GM18861 (cell line): ENCODE data around the gene OR8U1.
"Not testable (repeated sequence)": the region's sequence is repeated elsewhere in the genome, so short reads cannot be mapped to it uniquely, and the experiment has no call there.

Experiments
- ATAC-seq: cut with Tn5 transposase; IDR thresholded peaks from one replicate; pipeline ENCODE4 v1.9.1; 2021; ENCODE audit not compliant: unreplicated experiment

OR8U1 gene

DNA sequence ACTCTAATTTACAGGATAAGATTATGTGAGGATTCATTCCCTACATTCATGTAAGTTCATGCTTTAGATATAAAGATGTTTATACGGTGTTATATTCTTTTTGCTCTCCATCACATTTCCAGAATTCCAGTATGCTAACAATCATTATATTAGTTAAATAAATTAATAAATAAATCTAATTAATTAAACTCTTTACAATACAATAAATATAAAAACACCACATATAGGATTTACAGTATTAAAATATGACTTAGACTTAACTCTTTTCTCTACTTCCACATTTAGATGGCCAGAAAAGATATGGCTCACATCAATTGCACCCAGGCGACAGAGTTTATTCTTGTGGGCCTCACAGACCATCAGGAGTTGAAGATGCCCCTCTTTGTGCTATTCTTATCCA, at the start of gene OR8U1:
Gene OR8U1, plus strand, starts transcription at position 301 of the 400 bp plus-strand sequence. Its CDS starts 0 bp downstream, at position 301.
- ATAC-seq, result no peak

DNA sequence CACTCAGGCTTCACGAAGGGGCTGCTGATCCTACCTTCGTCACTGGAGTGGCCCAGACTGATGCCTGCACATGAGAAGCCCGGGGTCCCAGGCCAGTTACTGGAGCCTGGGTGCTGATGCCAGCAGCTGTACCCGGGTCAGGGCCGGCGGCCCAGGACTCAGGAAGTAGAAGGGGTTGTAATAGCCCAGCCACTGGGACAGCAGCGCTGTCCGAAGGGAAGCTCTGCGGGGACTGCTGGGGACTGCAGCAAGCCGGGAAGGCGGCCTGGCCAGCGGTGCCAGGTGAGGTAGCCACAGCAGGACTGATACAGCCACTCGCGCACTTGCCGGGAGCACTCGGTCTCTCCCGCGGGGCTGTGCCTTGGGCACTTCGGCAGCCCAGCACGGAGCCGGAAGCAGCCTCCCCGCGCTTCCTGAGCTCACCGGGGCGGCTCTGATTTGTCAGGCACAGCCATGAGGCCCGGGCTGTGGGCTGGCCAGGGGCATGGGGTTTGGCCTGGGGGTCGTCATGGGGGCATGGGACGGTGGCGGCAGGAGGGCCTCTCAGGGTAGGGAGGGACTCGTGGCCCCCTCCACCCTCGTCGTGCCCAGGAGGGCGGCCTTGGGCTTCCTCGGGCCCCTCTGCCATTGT, 43.4 kb upstream of the OR8U1 start:
- ATAC-seq, result no peak

DNA sequence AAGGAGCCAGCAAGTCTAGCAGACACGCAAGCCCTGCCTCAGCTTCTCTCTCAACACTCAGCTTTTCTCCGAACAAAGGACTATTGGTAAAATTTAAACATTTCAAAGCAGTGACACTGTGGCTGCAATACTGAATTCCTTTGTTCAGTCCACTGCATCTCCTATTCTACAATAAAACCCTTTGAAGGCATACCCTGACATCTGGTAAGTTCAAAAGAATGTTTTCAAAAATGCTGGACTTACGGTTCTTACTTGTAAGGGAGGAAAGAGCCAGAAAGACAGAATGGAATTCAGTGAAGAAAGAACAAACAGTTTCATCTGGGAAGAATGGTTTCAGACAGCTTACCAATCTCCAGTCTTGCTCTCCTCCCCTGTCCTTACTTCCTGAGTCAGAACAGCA, 42.3 kb upstream of the OR8U1 start:
- ATAC-seq, result no peak

DNA sequence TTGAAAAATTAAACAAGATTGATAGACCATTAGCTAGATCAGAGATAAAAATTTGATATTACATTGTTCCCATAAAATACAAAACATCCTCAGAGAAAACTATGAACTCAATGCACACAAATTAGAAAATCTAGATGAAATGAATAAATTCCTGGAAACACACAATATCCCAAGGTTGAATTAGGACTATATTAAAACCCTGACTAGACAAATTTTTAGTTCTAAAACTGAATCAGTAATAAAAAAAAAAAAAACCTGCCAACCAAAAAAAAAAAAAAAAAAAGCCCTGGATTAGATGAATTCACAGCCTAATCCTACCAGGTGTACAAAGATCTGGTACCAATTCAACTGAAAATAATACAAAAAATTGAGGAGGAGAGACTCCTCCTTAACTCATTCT, 35.1 kb upstream of the OR8U1 start:
- ATAC-seq, result no peak

DNA sequence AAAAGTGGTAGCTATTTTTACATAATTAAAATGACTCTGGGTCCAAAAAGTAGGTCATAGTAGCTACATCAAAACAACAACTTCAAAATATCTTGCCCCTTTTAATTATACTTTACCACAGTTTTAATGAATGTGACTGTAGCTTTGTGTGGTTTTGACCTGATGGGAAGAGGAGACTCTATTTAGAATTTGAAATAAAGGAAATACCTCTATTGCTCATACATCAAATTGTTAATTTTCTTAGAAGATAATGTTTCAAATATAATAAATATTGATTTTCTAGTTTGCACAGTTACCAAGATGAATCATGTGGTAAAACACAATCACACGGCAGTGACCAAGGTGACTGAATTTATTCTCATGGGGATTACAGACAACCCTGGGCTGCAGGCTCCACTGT, 29.7 kb upstream of the OR8U1 start, which contains the start of gene OR8K1:
Gene OR8K1, plus strand, starts transcription at position 301 of the 400 bp plus-strand sequence. Its CDS starts 0 bp downstream, at position 301.
- ATAC-seq, result no peak

DNA sequence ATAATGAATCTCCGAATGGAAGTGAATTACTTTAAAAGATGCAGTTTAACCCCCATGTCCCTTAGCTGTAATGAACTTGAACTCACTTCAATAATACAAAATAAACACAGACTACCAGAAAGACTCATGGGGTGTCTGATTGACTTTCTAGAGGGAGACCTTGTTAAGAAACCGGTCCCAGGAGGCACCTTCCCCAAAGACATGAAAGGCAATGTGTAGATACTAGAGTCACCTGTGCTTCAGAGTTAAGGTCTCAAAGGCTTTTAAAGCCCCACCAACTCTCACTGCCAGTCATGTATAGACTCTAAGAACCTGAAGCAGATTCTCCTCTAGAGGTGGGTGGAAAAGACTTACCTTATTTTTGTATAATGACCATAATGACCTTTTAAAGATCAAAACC, 21.4 kb upstream of the OR8U1 start, which contains the start of gene OR8J1:
Gene OR8J1, plus strand, starts transcription at position 301 of the 400 bp plus-strand sequence. CDS start 5,956 bp downstream, outside the sequence.
- no peak for ATAC-seq

DNA sequence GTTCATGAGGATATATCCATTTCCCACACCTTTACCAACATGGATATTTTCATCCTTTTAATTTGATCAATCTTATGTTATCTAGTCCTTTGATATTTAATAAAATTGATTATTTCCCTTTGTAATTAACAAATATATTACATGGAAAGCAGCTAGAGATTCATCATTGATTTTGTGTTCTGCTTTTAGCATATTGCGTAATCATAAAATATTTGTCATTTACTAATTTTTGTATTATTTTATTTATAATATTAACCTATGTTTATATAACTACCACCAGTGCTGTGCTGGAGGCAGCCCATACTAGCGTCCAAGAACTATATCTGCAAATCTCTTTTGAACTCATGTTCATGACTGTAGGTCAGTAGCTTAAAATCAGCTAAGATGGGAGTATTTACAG, 4.7 kb downstream of the OR8U1 start:
- ATAC-seq, result no peak

DNA sequence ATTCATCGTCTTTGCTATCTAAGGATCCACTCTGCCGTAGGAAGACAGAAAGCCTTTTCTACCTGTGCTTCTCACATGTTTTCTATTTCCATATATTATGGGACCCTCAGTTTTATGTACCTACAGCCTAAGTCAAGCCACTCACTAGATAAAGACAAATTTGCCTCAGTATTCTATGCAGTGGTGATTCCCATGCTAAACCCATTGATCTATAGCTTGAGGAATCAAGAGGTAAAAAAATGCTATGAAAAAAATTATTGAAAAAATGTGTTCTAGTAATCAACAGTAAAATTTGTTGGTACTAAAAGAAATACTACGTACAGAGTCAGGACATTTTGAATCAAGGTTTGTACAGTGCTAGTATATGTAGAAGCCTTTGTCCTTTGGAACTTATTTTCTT, 19.0 kb downstream of the OR8U1 start:
- no peak for ATAC-seq

DNA sequence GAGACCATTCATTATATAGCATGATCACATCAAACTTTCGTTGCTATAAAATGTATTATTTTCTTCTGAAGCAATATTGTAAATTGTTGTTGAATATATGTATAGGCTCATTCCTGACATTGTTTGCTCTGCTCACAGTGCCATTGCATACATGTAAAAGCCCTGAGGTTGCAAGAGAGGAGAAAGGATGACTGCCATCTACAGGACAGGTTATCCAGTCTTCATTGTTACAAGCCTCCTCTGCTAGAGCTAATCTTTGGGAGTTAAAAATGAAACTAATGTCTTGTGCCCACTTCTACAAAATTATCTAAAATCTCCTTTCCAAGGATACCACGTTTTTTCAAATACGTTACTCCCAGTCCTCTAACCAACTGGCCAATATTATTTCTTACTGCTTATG, 20.6 kb downstream of the OR8U1 start:
- ATAC-seq, result no peak

DNA sequence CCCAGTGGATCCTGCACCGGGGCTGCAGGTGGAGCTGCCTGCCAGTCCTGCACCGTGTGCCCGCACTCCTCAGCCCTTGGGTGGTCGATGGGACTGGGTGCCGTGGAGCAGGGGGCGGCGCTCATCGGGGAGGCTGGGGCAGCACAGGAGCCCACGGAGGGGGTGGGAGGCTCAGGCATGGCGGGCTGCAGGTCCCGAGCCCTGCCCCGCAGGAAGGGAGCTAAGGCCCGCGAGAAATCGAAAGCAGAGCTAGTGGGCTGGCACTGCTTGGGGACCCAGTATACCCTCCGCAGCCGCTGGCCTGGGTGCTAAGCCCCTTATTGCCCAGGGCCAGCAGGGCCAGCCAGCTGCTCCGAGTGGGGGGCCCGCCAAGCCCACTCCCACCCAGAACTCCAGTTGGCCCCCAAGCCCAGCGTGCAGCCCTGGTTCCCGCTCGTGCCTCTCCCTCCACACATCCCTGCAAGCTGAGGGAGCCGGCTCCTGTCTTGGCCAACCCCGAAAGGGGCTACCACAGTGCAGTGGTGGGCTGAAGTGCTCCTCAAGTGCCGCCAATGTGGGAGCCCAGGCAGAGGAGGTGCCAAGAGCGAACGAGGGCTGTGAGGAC, 26.5 kb downstream of the OR8U1 start:
- ATAC-seq, result not testable (repeated sequence)

DNA sequence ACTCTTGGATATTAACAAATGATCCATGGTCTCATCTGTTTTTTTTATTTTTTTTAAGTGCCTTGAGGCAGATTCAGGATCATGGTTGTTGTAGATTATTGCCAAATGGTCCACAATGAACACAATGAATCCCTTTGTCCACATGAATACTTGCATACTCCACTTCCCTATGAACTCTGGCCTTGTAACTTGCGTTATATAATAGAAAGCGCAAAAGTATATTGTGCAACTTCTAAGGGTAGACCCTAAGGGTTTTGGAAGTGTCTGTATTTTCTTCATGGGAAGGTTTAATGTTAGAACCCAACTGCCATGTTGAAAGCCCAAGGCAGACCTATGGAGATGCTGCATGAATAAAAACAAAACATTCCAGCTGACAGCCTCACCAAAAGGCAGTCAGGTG, 29.0 kb downstream of the OR8U1 start:
- no peak for ATAC-seq

DNA sequence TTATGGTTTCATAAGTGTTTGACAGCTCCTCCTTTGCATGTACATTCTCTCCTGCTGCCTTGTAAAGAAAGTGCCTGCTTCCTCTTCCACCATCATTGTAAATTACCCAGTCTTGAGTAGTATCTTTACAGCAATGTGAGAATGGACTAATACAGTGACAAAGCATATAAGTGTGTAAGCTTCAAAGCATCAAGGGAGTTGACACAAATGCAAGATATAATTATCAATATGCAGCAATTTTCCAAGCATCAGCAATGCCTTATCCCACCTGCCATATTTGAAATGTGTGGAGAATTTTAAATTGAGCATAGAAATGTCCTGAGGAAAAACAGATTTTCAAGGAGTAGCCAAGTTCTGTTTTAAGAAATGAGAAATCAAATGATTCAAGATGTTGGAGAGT, 35.4 kb downstream of the OR8U1 start:
- ATAC-seq, result no peak

DNA sequence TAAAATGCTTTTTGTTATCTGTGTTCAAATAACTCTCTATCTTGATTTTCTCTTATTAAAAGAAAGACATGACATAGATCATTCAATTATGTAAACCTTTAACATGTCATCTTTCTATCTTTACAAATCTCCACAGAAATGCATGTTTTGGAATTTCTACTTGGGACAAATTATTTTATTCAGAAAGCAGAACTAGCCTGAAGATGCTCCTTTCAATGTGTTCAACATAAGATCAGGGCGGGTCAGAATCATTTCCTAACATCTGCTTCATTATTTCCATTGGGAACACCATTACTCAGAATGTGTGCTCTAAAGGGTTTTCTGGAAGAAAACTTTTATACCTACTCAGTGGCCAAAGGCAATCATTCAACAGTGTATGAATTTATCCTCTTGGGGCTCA, 37.0 kb downstream of the OR8U1 start, which contains the start of gene OR5AL1:
Gene OR5AL1, plus strand, starts transcription at position 301 of the 400 bp plus-strand sequence.
- no peak for ATAC-seq
